Transverse colon (tissue), 4 donors: ENCODE measurements around the gene GALNT9. TPM values are rescaled to one million over a fixed set of nuclear protein-coding genes. Genes with fewer than 3 reads are reported as not detected.

Source experiments
- DNase-seq: peaks from one replicate; pipeline ENCODE4 v3.0.0-alpha.2; 2019
- H3K27ac ChIP-seq, 4 donors: fragments of 200-600 bp; sonication (generic); 2 replicates each; pipeline ENCODE4 v1.5.1; 2016 to 2018; ENCODE audit warnings: inconsistent platforms in 4 of 4
- H3K27me3 ChIP-seq: fragments of 200-600 bp; sonication (generic); 2 replicates; pipeline ENCODE4 v1.5.1; 2017; ENCODE audit warnings: inconsistent platforms
- H3K36me3 ChIP-seq, 4 donors: fragments of 200-600 bp; sonication (generic); 2 replicates each; pipeline ENCODE4 v1.5.1; 2017 to 2019; ENCODE audit warnings: inconsistent platforms in 4 of 4
- H3K4me1 ChIP-seq, 4 donors: fragments of 200-600 bp; sonication (generic); 2 replicates each; pipeline ENCODE4 v1.5.1; 2017 to 2020; ENCODE audit warnings: inconsistent platforms in 4 of 4
- H3K4me3 ChIP-seq, 4 donors: fragments of 200-600 bp; sonication (generic); 1 replicate in 1 of 4; 2 replicates in 3 of 4; pipeline versions ENCODE4 v1.5.1 to v1.6.1; 2017 to 2019; ENCODE audit warnings: inconsistent platforms in 4 of 4
- H3K9me3 ChIP-seq, 2 donors: fragments of 200-600 bp; sonication (generic); 2 replicates each; pipeline ENCODE4 v1.5.1; 2017 to 2019; ENCODE audit warnings: inconsistent platforms in 2 of 2
- CTCF ChIP-seq, 5 experiments: fragments of 200-600 bp in 3 of 5; fragments of 450-650 bp in 2 of 5; sonication (generic) in 3 of 5; IDR thresholded peaks; 1 replicate in 2 of 5; 2 replicates in 3 of 5; pipeline ENCODE4 v1.5.1; 2016 to 2017; ENCODE audit warnings: antibody characterized with exemption in 5 of 5, inconsistent platforms in 3 of 5, mild to moderate bottlenecking in 2 of 5, moderate library complexity in 1 of 5
- EP300 ChIP-seq: sonication (generic); formaldehyde crosslinking; IDR thresholded peaks from one replicate; pipeline ENCODE4 v1.6.1; 2017; ENCODE audit warnings: antibody characterized with exemption, low read depth
- POLR2A ChIP-seq: fragments of 450-650 bp; IDR thresholded peaks from one replicate; pipeline ENCODE4 v1.6.1; 2016; ENCODE audit warnings: antibody characterized with exemption, mild to moderate bottlenecking, moderate library complexity
- POLR2AphosphoS5 ChIP-seq, 3 donors: sonication (generic); formaldehyde crosslinking; IDR thresholded peaks; one replicate each; pipeline ENCODE4 v1.6.1; 2016; ENCODE audit warnings: antibody characterized with exemption in 3 of 3
- WGBS, 2 donors: methylation state at CpG; one replicate each; pipeline ENCODE4 v1.1.5; 2018; ENCODE audit warnings: low coverage in 1 of 2; 5-methylcytosine and 5-hydroxymethylcytosine counted together
- in situ Hi-C, 4 donors: fragments of 200-750 bp; cut with MboI; loops; one replicate each; pipeline versions ENCODE4 v1.15.0 to v1.15.1; 2017; ENCODE audit warnings: low sequenced_read_pairs in 3 of 4, low pct_ligation_motif_present in 1 of 4, low pct_unique_long_range_greater_than_20kb in 1 of 4
- intact Hi-C: fragments of 100-400 bp; cut with DNase I; formaldehyde crosslinking; loops from one replicate; pipeline ENCODE4 v1.15.1; 2023; ENCODE audit warnings: low total_unique reads
- total RNA-seq, 4 donors: library from RNA; depleted of rRNA; stranded (reverse); fragments of >200 nt; gene quantifications; one replicate each; pipeline ENCODE4 v1.1.0, GENCODE V29; 2016

The GALNT9 gene
- total RNA-seq, 4 donors from 2014 or later = 0.82 to 4.5 TPM; not detected in 2

- Histone ChIP-seq H3K9me3 (no peaks in the 10 kb centered on the region), H3K27me3 (peaks cover 39% of the 10 kb centered on the region), H3K4me1 (peaks cover 6 to 37% (median 19%) of the 10 kb centered on the region in 4 donors), H3K27ac (no peak overlapping the region), H3K36me3 (no peaks in the 10 kb centered on the region), H3K4me3 (no peak overlapping the region)
- intact Hi-C loops (no loop called here), in situ Hi-C loops (no loop called here)
- TF ChIP-seq CTCF (IDR thresholded peaks at IDR 0.05) (no peak), POLR2A (no peak), POLR2AphosphoS5 (IDR thresholded peaks at IDR 0.05) (no peak), EP300 (no peak)
- 95% methylated on average over 42 of the region's 42 CpGs; no CpG with 5 or more reads in 1 of the 2 donors for WGBS, 2 donors
- DNase-seq = no peak
Observed at GRCh38 chr12:132324173-132324572, 5.2 kb downstream of the GALNT9 start.

DNA sequence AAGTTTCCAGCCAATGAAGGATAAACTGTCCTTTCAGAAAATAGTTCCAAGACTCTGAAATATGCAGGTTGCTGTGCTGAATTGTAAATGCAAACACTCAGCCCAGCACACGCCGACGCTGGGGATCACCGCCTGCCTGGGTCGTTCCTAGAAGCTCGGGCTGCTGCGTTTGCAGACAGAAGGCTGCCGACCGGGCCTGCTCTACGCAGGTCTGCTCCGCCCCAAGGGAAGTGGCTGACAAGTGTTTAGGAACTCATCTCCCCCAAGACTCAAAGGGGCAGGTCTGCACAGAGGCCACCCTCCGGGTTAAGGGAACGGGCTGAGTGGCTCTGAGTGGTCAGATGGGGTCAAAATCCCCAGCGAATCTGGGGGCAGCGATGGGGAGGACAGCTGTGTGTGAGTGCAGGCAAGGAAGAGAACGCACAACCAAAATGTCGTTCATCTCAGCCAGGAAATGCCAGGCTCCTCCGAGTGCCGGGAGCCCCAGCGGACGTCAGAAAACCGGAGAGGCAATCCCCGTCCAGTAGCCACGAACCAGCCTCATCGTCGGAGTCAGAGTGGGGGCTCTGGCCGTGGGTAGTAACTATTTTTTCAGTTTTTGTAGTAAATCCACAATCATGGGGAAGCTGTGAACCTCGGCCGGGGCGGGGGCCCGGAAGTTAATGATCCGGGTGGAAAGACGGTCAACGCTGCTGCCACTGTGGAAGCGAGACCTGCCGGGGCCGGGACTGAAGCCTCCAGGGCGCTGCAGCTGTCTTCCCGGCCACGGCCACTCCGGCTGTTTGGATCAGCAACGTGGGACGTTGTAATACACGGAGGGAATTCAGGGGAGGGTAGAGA is 6.0 kb downstream of the GALNT9 start:
- DNase-seq = no peak
- H3K4me3 ChIP-seq = no peak overlapping the region
- intact Hi-C loops (no loop called here), in situ Hi-C loops (no loop called here)
- peaks cover 32% of the 10 kb centered on the region for H3K27me3 ChIP-seq
- WGBS, 2 donors = 48% methylated on average over 44 of the region's 44 CpGs; no CpG with 5 or more reads in 1 of the 2 donors
- H3K36me3 ChIP-seq = no peaks in the 10 kb centered on the region
- no peaks in the 10 kb centered on the region for H3K9me3 ChIP-seq
- peak overlapping the region in 3 of 4 donors; percentile 17 to 63 (median 45) for H3K27ac ChIP-seq
- no peak for TF ChIP-seq POLR2AphosphoS5 (IDR thresholded peaks at IDR 0.05)
- no peak for TF ChIP-seq CTCF (IDR thresholded peaks at IDR 0.05)
- no peak for TF ChIP-seq POLR2A
- TF ChIP-seq EP300 = no peak
- peaks cover 5 to 31% (median 14%) of the 10 kb centered on the region in 4 donors for H3K4me1 ChIP-seq

DNA sequence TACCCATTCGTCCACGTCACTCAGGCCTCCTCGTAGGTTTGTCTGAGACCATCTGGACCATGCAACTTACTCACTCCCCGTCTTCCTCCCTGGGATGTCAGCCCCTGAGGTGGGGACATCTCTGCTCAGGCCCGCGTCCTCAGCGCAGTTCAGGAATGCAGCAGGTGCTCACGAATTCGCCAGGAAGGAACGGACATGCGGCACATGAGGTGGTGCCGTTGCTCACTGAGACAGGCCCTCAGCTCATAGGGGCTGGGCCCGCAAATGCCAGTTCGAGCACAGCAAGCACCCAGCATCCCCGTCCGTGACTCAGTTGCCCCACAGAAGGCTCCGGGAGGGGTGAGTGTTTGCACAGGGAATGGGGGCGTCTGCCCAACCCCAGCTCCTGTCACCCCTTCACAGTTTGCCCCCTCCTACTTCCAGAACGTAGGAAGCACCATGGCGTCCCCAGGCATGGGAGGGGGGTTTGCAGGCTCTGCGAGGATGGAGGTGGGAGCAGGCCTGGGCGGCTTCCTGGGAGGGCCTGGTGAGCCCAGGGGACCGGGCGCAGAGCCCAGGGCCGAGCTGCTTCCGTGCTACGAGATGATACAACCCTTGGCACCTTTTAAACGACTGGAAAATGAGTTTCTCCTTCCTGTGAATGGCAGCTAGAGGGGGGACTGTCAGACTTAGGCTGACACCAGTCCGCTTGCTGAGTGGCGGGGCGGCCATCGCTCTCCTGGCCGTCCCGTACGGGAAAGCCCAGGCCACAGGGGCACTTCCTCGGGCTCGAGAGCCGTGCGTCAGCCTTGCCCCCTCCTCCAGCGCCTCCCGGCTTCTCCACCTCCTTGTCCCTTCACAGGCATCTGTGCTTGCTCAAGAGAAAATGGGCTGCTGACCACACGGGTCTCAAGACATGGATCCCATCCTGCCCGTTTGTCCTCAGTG is 6.9 kb downstream of the GALNT9 start:
- peak overlapping the region in 3 of 4 donors; percentile 17 to 63 (median 45) for H3K27ac ChIP-seq
- no peaks in the 10 kb centered on the region for H3K36me3 ChIP-seq
- no peaks in the 10 kb centered on the region for H3K9me3 ChIP-seq
- intact Hi-C loops = no loop called here
- H3K27me3 ChIP-seq = peaks cover 22% of the 10 kb centered on the region
- in situ Hi-C loops = no loop called here
- DNase-seq = no peak
- H3K4me1 ChIP-seq = peaks cover 0 to 21% (median 6%) of the 10 kb centered on the region in 4 donors
- TF ChIP-seq POLR2AphosphoS5 (IDR thresholded peaks at IDR 0.05) = no peak
- TF ChIP-seq CTCF (IDR thresholded peaks at IDR 0.05) = no peak
- TF ChIP-seq EP300 = no peak
- TF ChIP-seq POLR2A = no peak
- no peak overlapping the region for H3K4me3 ChIP-seq
- WGBS, 2 donors = 76 to 84% methylated on average over 7 to 40 of the region's 43 CpGs
